Kidney glomerular epithelial cell (primary cell): Measurements from ENCODE around the gene ZNF837.
"Not testable (repeated sequence)": the region's sequence is repeated elsewhere in the genome, so short reads cannot be mapped to it uniquely, and the experiment has no call there.

Experiments used
- DNase-seq: peaks from one replicate; lab custom pipeline; 2025; lab: John Stamatoyannopoulos, UW

Gene ZNF837

DNA sequence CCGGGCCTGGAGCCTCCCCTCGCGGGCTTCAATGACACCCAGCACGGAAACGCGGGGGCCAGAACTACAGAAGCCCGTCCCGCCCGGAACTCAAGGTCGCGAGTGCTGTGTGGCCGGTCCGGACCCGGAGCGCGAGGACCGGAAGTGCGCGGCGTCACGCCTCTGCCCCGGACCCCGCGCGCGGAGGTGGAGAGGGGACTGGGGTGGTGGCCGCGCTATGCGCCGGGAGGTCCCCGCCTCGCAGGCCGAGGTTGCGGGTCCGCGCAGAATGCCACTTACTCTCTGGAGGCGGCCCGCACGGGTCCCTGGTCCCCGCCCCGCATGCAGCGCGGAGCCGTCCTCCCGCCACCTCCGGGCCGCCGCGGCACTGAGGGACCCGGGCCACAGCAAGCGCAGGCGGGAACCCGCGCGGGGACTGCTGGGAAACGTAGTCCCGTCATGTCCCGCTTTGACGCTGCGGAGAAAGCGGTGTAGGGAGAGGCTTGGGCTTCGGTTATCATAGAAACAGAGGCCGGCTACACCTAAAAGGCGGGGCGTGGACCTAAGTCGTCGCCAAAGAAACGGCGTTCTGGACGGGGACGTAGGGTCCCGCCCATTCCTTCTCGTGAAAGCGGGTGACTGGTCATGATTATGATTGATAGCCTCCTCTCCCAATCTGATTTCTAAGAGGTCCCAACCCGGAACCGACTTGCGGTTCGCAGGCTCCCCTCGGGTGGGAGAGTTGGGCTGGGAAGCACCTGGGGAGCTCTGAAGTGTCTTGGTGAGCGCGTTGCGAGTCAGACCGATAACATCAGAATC, at the start of gene ZNF837:
ZNF837 (minus strand) TSS at position 369 of the 798 bp plus-strand sequence. CDS start 11,698 bp downstream, outside the sequence.
- peak; percentile 99 for DNase-seq

DNA sequence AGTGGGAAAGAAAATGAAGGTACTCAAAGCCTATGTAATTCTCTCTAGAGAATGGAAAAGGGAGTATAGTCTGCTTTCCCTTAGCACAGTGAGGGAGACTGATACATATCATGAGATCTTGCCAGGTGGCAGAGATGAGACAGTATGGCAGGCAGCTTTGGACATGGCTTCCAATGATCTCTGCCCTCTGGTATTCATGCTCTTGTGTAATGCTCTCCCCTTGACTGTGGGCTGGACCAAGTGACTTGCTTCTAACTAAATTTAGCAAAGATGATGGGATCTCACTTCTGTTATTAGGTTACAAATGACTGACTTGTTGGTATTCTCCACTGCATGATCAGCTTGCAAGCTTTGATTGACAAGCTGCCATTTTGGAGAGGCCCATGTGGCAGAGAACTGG, 48.9 kb upstream of the ZNF837 start:
- no peak for DNase-seq

DNA sequence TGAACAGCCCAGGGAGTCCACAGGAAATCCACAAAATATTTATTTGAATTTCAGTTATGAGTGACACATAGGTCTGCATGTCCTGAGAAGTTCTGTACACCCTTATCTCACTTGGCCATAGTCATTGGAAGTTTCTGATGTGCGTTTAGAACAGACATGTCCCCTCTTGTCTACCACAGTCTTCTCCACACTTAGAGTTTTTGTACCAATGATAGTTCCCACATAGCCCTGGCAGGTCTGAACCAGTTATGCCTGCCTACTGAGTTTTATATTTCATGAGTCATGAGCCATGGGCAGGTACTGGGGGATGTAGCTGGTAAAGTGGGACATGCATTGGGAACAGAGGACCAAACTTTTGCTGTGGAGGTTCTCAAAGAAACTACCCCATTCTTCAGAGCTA, 47.8 kb upstream of the ZNF837 start:
- no peak for DNase-seq

DNA sequence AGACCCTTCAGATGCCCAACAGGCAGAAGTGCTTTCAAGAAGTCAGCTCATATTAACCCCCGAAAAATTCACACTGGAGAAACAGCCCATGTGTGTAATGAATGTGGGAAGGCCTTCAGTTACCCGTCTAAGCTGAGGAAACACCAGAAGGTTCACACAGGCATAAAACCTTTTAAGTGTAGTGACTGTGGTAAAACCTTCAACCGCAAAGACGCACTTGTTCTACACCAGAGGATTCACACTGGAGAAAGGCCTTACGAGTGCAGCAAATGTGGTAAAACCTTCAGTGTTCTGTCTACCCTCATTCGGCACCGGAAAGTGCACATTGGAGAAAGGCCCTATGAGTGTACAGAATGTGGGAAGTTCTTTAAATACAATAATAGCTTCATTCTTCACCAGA, 36.2 kb upstream of the ZNF837 start:
- no peak for DNase-seq

DNA sequence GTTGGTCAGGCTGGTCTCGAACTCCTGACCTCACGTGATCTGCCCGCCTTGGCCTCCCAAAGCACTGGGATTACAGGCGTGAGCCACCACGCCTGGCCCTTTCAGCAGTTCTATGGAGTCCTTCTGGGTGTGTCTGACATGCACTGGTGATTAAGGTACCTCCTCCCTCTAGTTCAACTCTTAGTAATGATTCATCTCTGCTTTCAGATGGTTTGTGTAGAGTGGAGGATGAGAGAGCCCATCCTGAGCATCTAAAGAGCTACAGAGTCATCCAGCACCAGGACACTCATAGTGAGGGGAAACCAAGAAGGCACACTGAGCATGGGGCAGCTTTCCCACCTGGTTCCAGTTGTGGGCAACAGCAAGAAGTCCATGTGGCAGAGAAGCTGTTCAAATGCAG, 35.8 kb upstream of the ZNF837 start:
- no peak for DNase-seq

DNA sequence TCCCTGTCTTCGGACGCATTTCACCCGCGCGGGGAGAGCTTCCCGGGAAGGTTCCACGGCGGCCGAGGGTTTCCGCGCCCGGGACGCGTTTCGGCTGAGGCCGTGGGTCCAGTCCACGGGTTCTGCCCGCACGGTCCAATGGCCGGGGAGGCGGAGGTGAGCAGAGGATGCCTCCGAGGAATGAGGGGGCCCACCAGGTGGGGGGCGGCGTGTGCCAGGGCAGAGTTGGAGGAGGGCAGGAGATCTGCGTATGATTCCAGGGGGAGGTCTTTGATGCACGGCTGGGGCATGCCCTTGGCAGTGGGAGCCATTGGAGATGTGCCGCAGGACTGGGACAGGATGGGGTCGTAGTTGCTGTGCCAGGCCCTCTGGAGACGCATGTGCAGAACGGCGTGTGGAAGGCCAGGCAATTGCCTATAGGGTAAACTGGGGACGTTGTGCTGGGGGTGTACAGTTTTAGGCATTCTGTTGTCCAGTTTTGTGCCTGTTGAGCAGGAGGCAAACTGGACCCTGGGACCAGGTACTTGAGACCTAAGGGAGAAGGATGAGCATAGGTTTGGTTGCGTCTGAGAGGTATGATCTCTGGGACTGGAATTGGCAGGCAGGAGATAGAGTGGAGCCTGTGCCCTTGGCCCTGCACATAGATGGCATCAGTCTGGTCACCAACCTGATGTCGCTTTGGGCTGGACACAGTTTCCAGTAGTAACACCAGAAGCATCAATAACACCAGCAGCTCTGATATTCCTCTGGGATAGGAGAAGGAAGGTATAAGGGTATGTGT, 28.4 kb upstream of the ZNF837 start:
- no peak for DNase-seq

DNA sequence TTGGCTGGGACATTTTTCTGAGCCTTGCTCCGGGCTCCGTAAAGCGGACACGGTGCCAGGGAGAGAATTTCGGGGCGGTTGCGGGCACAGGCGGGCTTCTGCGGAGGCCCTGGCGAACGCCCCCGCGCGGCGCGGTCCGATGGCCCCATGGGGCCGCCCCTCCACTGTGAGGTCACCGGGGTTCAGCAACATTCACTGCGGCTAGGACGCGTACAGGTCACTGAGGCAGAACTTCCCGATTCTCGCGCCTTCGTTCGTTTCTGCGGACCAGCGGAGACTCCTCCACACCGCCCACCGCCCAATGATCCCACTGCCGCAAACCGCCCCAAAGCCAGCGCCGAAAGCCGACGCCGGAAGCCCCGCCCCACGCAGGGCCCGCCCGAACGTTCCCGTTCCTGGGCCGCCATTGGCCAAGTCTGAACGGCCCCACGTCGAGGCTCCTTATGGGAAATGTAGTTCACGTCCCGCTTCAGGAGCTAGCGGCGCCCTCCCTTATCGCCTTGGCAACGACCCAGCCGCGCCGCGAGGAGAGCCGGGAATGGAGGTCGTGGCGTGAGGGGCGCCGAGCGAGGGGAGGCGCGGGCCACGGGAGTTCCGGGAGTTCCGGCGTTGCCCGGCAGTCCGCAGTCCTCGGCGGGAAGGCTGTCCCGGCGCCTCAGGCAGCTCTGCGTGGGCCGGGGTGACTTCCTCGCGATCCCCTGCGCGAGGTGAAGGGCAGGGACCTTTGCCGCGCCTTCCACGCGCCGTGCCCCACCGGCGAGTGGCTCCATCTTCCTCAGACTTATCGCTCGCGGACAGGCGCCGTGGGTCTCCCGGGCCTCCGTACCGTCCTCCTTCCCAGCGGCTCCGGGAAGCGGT, 27.6 kb upstream of the ZNF837 start, which contains the start of gene ZNF584:
ZNF584 (plus strand) TSS at position 498 of the 858 bp plus-strand sequence. CDS start 499 bp downstream, outside the sequence.
- DNase-seq, result peak; percentile 82

DNA sequence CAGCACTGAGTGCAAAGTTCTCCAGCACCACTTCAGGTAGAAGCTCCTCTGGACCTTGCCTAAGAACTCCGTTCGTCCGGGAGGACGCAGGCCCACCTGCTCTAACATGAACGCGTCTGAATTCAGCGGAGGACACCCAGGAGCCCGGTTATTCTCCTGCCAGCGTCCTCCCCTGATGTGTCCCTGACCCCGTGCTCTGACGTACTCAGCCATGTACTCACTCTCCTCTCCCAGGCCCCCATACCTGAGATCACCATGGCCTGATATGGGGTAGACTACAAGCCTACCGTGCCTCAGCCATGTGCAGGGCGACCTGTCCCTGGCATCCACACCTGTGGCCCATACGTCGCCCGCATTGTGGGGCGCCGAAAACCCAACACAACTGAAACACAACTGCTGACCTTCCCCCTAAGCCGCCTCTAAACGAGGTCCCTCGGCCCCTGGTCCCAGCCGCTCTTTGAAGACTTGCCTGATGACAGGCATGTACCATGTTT, 26.9 kb upstream of the ZNF837 start:
- DNase-seq, result no peak

DNA sequence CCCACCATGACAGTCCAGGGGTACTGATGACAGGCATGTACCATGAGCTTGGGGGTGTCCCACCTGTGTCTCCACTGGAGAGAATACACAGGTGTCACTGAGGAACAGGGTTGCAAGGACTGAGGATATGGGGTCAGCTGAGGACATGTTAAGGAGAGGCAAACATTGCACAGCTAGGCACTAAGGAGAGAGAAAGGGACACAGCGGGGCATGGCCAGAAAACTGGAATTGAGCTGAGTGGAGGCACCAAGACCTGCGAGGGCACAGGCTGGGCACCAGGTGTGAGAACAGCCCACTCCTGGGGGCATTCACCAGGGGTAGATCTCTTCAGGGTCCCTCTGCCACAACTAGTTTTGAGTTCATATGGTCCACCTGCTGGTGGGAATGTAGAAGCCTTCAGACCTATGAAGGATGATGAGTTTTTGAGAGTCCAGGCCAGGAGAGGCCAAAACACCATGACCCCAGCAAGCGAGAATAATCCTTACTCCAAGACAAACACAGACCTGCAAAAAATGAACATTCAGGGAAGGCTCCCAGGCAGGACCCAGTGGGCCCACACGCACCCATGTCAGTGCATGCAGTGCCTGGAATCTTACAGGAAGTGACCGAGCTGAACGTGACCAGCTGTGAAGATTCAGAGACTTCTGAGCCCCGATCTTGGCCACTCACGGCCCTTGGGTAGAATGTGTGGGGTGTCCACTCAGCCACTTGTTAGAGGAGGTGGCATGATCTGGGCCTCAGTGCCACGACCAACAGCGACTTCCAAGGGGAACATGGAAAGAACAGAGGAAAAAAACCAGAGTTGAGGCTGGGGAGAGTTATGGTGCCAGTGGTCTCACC, 26.2 kb upstream of the ZNF837 start:
- no peak for DNase-seq

DNA sequence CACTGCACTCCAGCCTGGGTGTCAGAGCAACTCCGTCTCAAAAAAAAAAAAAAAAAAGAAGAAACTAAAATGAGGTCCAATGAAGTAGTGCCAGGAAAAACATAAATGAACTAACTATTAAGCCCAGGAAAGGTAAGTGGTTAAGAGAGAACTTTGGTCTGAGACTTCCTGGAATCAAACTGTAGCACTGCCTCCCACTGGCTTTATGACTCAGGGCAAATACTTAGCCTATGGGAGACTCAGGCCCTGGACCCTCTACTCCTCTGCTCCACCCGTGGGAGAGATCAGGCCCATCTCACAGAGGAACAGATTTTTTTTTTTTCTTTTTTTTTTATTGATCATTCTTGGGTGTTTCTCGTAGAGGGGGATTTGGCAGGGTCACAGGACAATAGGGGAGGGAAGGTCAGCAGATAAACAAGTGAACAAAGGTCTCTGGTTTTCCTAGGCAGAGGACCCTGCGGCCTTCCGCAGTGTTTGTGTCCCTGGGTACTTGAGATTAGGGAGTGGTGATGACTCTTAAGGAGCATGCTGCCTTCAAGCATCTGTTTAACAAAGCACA, 23.2 kb upstream of the ZNF837 start:
- not testable (repeated sequence) for DNase-seq

DNA sequence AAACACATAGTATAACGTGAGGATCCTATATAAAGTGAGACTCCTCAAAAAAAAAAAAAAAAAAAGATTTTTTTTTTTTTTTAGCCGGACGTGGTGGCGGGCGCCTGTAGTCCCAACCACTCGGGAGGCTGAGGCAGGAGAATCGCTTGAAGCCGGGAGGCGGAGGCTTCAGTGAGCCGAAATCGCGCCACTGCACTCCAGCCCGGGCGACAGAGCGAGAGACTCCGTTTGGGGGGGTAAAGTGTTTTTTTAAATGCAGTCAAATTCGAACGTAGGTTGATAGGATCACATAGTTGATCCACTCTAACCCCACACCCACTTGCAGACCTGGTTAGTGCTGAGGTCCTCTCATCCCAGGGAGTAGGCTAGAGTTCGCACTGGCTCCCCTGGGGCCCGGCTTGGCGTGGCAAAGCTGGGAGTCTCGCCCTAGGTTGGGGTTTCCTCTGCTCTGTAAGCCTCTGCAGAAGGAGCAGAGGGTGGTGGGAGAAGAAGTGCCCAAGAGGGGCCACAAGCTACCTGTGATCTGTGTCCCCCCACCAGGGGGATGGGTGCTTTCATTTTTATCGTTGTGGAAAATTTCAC, 21.1 kb upstream of the ZNF837 start:
- DNase-seq, result no peak

DNA sequence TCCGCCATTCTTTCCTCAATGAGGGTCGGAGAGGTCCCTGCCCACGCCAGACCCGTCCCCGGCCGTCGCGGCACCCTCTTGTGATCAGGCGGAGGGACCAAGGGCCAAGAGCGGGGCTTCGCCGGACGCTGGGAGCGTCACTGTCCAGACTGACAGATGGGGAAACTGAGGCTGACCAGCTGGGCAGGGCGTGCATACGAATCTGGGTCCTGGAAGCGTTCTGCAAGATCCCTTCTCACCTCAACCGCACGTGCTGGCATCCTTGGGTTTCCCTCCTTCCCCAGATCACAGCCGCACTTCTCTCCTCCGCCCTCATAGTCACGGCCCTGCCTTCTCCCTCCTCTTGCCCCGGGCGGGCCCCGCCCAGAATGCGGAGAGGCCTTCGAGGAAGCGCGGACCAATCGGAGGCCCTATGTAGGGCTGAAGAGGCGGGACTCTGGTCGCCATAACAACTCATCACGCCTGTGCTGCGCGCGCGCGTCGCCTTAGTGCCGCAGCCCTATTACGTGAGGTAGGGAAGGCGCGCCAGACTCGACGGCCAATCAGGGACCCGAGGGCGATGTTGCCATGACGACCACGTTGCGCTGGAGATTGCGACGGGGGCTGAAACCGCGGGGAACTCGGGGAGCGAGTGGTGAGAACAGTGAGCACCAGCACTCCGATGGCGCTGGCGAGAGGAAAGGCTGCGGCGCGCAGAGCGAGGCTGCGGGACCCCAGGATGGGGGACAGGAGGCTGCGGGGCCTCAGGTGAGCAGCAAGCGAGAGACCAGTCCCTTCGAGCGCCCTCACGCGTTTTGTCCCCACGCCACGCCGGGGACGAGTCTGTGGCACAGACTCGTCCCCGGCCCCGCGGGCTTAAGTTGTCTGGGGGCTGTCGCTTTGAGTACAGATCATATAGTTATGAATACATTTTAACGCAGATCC, 20.3 kb upstream of the ZNF837 start:
- DNase-seq, result peak; percentile 90

DNA sequence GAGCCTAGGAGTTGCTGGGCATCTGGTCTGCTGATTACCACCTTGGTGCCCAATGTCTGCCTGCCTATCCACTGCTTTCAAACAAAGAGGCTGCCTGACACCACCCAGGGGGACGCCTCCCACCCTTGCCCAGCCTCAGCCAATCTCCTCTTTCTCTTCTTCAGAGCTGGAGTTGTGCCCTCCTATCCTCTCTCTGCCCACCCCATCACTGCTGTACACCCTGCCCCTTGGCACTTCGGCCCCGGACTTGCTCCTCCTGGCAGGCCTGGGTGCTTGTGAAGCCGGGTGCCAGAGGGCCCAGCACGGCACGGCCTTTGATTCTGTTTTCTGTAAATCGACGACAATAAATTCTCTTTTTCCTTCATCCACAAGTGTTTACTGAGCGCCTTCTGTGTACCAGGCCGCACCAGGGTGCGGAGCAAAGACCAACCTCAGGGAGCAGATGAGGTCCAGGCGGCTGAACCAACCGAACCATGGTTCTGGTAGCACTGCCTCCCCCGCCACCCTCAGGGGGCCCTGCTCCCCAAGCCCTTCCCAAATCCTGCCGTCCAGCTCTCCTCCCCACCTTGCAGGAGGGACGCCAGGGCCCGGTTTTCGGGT, 19.6 kb upstream of the ZNF837 start:
- DNase-seq, result no peak

DNA sequence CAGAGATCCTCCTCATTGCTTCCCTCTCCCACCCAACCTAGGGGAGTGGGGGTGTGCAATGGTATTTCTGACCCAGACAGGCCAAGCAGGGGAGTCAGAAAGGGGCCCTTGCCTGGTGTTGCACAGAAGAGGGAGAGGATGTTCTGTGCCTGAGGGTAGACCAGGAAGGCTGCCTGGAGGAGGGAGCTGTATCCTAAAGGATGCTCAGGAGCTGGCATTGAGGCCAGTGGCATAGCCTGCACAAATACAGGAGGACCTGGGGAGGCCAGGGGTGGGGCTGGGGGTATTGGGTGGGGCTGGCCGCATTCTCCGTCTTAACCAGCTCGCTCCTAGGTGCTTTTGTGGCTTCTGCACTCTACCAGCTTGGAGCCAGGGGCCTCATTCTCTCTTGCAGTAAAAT, 19.1 kb upstream of the ZNF837 start:
- DNase-seq, result no peak

DNA sequence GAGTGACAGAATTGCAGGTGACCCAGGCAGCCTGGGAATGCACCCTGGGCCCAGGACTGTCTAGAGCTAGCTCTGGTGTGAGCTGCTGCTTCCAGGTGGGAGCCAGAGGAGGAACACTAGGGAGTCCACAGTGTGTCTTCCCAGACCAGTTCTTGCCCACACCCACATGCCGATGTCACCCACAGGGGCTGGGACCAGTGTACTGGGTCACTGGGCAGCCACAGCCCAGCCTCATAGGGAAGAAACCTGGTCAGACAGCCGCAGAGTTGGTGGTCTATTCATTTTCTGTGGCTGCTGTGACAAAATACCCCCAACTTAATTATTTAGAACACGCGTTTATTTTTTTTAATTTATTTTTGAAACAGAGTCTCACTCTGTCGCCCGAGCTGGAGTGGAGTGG, 17.7 kb upstream of the ZNF837 start:
- DNase-seq, result no peak

DNA sequence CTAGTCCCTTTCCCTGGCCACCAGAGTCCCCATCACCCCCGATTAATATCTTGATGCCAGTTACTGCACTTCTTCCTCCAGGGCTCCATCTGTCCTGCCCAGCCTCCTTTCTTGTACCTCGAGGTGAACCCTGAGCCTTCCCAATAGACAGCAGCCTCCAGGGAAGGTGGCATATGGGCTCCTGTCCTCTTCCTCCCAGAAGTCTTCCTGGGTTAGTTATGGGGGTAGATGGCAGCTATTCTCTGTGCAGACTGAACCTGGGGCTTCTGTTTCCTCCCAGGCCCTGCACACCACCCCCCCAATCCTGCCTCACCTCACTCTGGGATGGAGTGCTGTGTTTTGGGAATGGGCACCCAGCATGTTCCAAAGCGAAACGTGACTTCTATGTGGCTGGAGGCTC, 17.3 kb upstream of the ZNF837 start:
- DNase-seq, result no peak

DNA sequence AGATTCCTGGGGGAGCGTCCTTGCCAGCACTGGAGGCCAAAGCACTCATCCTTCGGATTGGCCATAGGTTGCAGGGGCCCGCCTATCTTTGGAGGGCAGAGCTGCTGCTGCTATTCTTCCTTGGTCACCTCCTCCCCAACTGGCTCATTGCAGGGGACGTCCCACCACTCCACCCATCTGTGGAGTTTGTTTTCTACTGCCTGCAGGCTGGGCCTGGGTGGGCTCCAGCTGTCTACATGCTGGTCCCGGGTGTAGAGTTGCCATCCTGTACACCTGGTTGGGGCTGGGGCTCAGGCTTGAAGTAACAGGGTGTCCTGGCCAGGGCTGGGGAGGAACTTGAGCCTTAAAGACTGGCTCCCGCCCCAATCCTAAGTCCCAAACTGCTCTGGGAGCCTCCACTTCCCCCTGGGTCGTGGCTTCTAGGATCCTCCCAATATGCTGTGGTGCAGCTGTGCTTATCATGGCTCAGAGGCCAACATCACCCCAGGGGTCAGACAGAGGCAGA, 16.8 kb upstream of the ZNF837 start:
- DNase-seq, result no peak

DNA sequence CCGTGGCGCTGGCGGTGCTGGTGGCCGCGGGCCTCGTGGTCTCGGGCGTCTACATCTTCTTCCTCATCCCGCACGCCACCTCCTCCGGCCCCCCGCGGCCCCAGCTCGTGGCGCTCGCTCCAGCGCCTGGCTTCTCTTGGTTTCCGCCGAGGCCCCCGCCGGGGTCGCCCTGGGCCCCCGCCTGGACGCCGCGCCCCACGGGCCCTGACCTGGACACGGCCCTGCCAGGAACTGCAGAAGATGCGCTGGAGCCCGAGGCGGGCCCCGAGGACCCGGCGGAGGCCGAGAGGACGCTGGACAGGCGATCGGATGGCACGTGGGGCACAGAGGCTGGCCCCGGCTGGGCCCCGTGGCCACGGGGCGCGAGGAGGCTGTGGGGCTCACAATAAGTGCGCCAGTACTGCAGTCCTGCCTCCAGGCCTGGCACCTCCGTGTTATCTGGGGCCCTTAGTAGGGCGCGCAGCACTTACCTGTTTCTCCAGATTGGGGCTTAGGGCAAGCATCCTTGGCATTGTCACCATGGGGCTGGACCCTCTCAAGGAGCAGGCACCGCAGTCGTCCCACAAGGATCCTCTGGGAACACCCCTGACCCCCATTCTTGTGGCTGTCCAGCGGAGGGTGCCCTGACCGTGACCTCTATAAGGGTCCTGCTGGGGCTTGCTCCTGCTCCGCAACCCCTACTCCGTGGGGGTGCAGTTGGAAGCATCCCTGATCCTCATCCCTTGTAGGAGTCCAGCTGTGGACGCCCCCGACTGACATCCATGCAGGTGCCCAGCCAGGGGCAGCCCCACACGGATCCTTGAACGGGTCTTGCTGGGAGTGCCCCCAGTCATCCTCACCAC, 16.1 kb upstream of the ZNF837 start:
- DNase-seq, result no peak
